Chondrocyte (in vitro differentiated cells): ENCODE data around the gene KCNQ5. TPM values are rescaled to one million over a fixed set of nuclear protein-coding genes. Genes with fewer than 3 reads are reported as not detected.

Experiments
- DNase-seq: peaks from one replicate; pipeline ENCODE4 v3.0.0; 2021; ENCODE audit warnings: mixed read lengths, low spot score
- H3K27ac Mint-ChIP-seq: one replicate; pipeline ENCODE4 v1.8.0; 2021; ENCODE audit warnings: mild to moderate bottlenecking, moderate library complexity, mixed read lengths; ENCODE audit not compliant: unreplicated experiment
- H3K27me3 Mint-ChIP-seq: 2 replicates; pipeline ENCODE4 v1.8.0; 2021; ENCODE audit warnings: low read depth, mixed read lengths
- H3K36me3 Mint-ChIP-seq: 2 replicates; pipeline ENCODE4 v1.8.0; 2021; ENCODE audit warnings: low read depth, mixed read lengths
- H3K4me1 Mint-ChIP-seq: 2 replicates; pipeline ENCODE4 v1.8.0; 2021; ENCODE audit warnings: low read depth, mild to moderate bottlenecking, mixed read lengths
- H3K4me3 Mint-ChIP-seq: one replicate; pipeline ENCODE4 v1.8.0; 2021; ENCODE audit warnings: mild to moderate bottlenecking, moderate library complexity, mixed read lengths; ENCODE audit not compliant: unreplicated experiment
- H3K9me3 Mint-ChIP-seq: 2 replicates; pipeline ENCODE4 v1.8.0; 2021; ENCODE audit warnings: low read depth, mixed read lengths
- CTCF ChIP-seq: fragments of 200-600 bp; sonication (generic); IDR thresholded peaks from 2 replicates; pipeline ENCODE4 v1.5.0; 2021; ENCODE audit warnings: antibody characterized with exemption, mild to moderate bottlenecking, moderate library complexity
- total RNA-seq: library from RNA; stranded (reverse); gene quantifications from 3 replicates; pipeline ENCODE4 v1.2.1, GENCODE V29; 2021

Gene KCNQ5
- total RNA-seq, 1 donor from 2014 or later = 4.1 TPM

- Mint-ChIP-seq H3K27me3 (no peaks in the 10 kb centered on the region), H3K4me3 (no peak overlapping the region), H3K27ac (no peak overlapping the region), H3K4me1 (peaks cover 11% of the 10 kb centered on the region), H3K9me3 (no peaks in the 10 kb centered on the region), H3K36me3 (no peaks in the 10 kb centered on the region)
- no peak for DNase-seq
- peak; percentile 48 for TF ChIP-seq CTCF
Measured at GRCh38 chr6:72639920-72640614, 18.2 kb downstream of the KCNQ5 start.

- no peak for DNase-seq
- no peaks in the 10 kb centered on the region for H3K27me3 Mint-ChIP-seq
- no peaks in the 10 kb centered on the region for H3K36me3 Mint-ChIP-seq
- H3K4me3 Mint-ChIP-seq = no peak overlapping the region
- peaks cover 11% of the 10 kb centered on the region for H3K4me1 Mint-ChIP-seq
- no peaks in the 10 kb centered on the region for H3K9me3 Mint-ChIP-seq
- H3K27ac Mint-ChIP-seq = no peak overlapping the region
- no peak for TF ChIP-seq CTCF
Measured at GRCh38 chr6:72640615-72640930, 18.7 kb downstream of the KCNQ5 start.

- no peak for DNase-seq
- no peak for TF ChIP-seq CTCF
- Mint-ChIP-seq H3K4me3 (no peak overlapping the region), H3K4me1 (peaks cover 16% of the 10 kb centered on the region), H3K27ac (no peak overlapping the region), H3K27me3 (no peaks in the 10 kb centered on the region), H3K36me3 (no peaks in the 10 kb centered on the region), H3K9me3 (no peaks in the 10 kb centered on the region)
Measured at GRCh38 chr6:72642435-72642834, 20.6 kb downstream of the KCNQ5 start.

- DNase-seq = no peak
- no peaks in the 10 kb centered on the region for H3K9me3 Mint-ChIP-seq
- H3K4me3 Mint-ChIP-seq = no peak overlapping the region
- H3K27ac Mint-ChIP-seq = no peak overlapping the region
- peak; percentile 74 for TF ChIP-seq CTCF
- peaks cover 19% of the 10 kb centered on the region for H3K4me1 Mint-ChIP-seq
- H3K36me3 Mint-ChIP-seq = no peaks in the 10 kb centered on the region
- H3K27me3 Mint-ChIP-seq = no peaks in the 10 kb centered on the region
Measured at GRCh38 chr6:72643214-72643613, 21.4 kb downstream of the KCNQ5 start.

- H3K36me3 Mint-ChIP-seq = no peaks in the 10 kb centered on the region
- no peaks in the 10 kb centered on the region for H3K9me3 Mint-ChIP-seq
- DNase-seq = no peak
- no peak for TF ChIP-seq CTCF
- no peak overlapping the region for H3K27ac Mint-ChIP-seq
- H3K4me1 Mint-ChIP-seq = peaks cover 51% of the 10 kb centered on the region
- H3K4me3 Mint-ChIP-seq = no peak overlapping the region
- no peaks in the 10 kb centered on the region for H3K27me3 Mint-ChIP-seq
Measured at GRCh38 chr6:72646604-72647485, 25.0 kb downstream of the KCNQ5 start.
